Activated gamma-delta T cell (primary cell): ENCODE data around the gene OR51G1.
"Not testable (repeated sequence)": the region's sequence is repeated elsewhere in the genome, so short reads cannot be mapped to it uniquely, and the experiment has no call there.

Experiments
- DNase-seq: peaks from one replicate; lab custom pipeline; 2025; lab: John Stamatoyannopoulos, UW
- total RNA-seq, 2 donors: gene quantifications; one replicate each; lab custom pipeline; 2026; lab: John Stamatoyannopoulos, UW

The OR51G1 gene
- 0 reads per million in 2 donors for total RNA-seq

GRCh38 chr11:4924239-4924638 is at the start of gene OR51G1:
Gene OR51G1, minus strand, starts transcription at chr11:4924339. Its CDS starts 0 bp downstream, at chr11:4924339.
- DNase-seq, result no peak

- no peak for DNase-seq
These were observed 38.7 kb upstream of the OR51G1 start for GRCh38 chr11:4962816-4963215.

- DNase-seq, result no peak
These were observed 36.7 kb upstream of the OR51G1 start for GRCh38 chr11:4960877-4961276.

- DNase-seq, result no peak
These were observed 33.3 kb upstream of the OR51G1 start for GRCh38 chr11:4957396-4957795.

GRCh38 chr11:4955613-4956012 is 31.5 kb upstream of the OR51G1 start, which contains the start of gene OR51A2:
Gene OR51A2, minus strand, starts transcription at chr11:4955713. Its CDS starts 0 bp downstream, at chr11:4955713.
- not testable (repeated sequence) for DNase-seq

- no peak for DNase-seq
These were observed 23.4 kb upstream of the OR51G1 start, which contains the start of gene OR51A4 for GRCh38 chr11:4947505-4947904. Gene OR51A4, minus strand, starts transcription at chr11:4947605. Its CDS starts 505 bp downstream, at chr11:4947100.

- DNase-seq, result no peak
These were observed 12.6 kb upstream of the OR51G1 start for GRCh38 chr11:4936745-4937144.

- DNase-seq, result no peak
These were observed 8.6 kb upstream of the OR51G1 start for GRCh38 chr11:4932751-4933150.

GRCh38 chr11:4926608-4927007 is 2.5 kb upstream of the OR51G1 start:
- DNase-seq, result no peak

GRCh38 chr11:4922304-4922703 is 1.8 kb downstream of the OR51G1 start:
- no peak for DNase-seq

- no peak for DNase-seq
These were observed 2.3 kb downstream of the OR51G1 start for GRCh38 chr11:4921796-4922195.

GRCh38 chr11:4919250-4919649 is 4.9 kb downstream of the OR51G1 start, which contains the start of gene OR51G2:
Gene OR51G2, minus strand, starts transcription at chr11:4919350. Its CDS starts 3,687 bp downstream, at chr11:4915663.
- no peak for DNase-seq

- DNase-seq, result no peak
These were observed 7.6 kb downstream of the OR51G1 start for GRCh38 chr11:4916581-4916980.

GRCh38 chr11:4903484-4903883 is 20.7 kb downstream of the OR51G1 start, which contains the start of gene OR51A7:
Gene OR51A7, plus strand, starts transcription at chr11:4903783. Its CDS starts 3,587 bp downstream, at chr11:4907370.
- DNase-seq, result no peak

GRCh38 chr11:4891996-4892640 is 32.0 kb downstream of the OR51G1 start:
- DNase-seq, result no peak

GRCh38 chr11:4890279-4890678 is 33.9 kb downstream of the OR51G1 start:
- no peak for DNase-seq

GRCh38 chr11:4887591-4887990 is 36.5 kb downstream of the OR51G1 start:
- DNase-seq, result no peak

GRCh38 chr11:4886186-4886585 is 38.0 kb downstream of the OR51G1 start:
- no peak for DNase-seq

- DNase-seq, result no peak
These were observed 39.8 kb downstream of the OR51G1 start for GRCh38 chr11:4884361-4884760.

GRCh38 chr11:4882543-4882942 is 41.6 kb downstream of the OR51G1 start:
- DNase-seq, result no peak

- DNase-seq, result no peak
These were observed 42.2 kb downstream of the OR51G1 start, which contains the start of gene OR51T1 for GRCh38 chr11:4881860-4882500. Gene OR51T1, plus strand, starts transcription at chr11:4881900. Its CDS starts 0 bp downstream, at chr11:4881900.

- no peak for DNase-seq
These were observed 43.0 kb downstream of the OR51G1 start for GRCh38 chr11:4881188-4881587.
